HUES48 (cell line): Measurements from ENCODE around the gene MICAL3.
A peak's percentile ranks its signal among the peaks of the same experiment; 100 is the strongest.

ENCODE experiments used
- H3K27ac ChIP-seq: one replicate; pipeline ENCODE4 v1.7.0; 2013; ENCODE audit warnings: low read depth, low read length, inconsistent platforms
- H3K27me3 ChIP-seq: 2 replicates; pipeline ENCODE4 v1.6.1; 2013; ENCODE audit warnings: mild to moderate bottlenecking, low read length; ENCODE audit not compliant: control insufficient read depth, insufficient read depth
- H3K36me3 ChIP-seq: 2 replicates; pipeline ENCODE4 v1.6.1; 2013; ENCODE audit warnings: low read length; ENCODE audit not compliant: control insufficient read depth, insufficient read depth
- H3K4me1 ChIP-seq: 2 replicates; pipeline ENCODE4 v1.6.1; 2013; ENCODE audit warnings: mild to moderate bottlenecking, low read length; ENCODE audit not compliant: control insufficient read depth, insufficient read depth
- H3K4me3 ChIP-seq: 2 replicates; pipeline ENCODE4 v1.5.1; 2013; ENCODE audit warnings: mild to moderate bottlenecking, low read depth, low read length
- H3K9ac ChIP-seq: 2 replicates; pipeline ENCODE4 v1.6.1; 2013; ENCODE audit warnings: mild to moderate bottlenecking, low read depth, low read length, moderate library complexity
- H3K9me3 ChIP-seq: 2 replicates; pipeline ENCODE4 v1.6.1; 2013; ENCODE audit warnings: low read length; ENCODE audit not compliant: control insufficient read depth, insufficient read depth

Gene MICAL3

DNA sequence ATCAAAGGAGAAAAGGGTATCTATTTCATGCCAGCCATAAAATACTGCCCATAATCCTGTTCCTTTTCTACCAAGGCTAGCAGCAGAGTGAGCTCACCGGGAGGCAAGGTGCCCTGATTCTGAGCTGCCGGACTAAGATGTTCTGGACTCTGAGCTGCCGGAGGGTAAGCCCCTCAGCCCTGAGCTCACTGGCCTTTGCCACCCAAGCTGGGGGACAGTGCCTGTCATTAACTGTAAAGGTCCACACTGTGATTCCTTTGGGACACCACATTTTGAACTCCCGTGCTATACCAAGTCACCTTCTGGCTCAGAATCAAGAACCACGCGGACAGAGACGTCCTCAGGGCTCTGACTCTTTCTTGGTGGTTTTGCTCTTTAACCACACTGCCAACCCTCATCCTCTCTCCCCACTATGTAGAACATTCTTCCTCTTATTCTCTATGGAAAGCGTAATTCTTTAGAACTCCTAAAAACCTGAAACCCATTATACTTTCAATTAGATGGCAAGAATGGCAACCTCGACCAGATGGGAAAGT, 161.6 kb downstream of the MICAL3 start:
- no peak overlapping the region for H3K4me3 ChIP-seq
- no peak overlapping the region for H3K9ac ChIP-seq
- H3K27me3 ChIP-seq = no peaks in the 10 kb centered on the region
- no peaks in the 10 kb centered on the region for H3K9me3 ChIP-seq
- H3K27ac ChIP-seq = no peak overlapping the region
- H3K4me1 ChIP-seq = no peaks in the 10 kb centered on the region
- peaks cover 33% of the 10 kb centered on the region for H3K36me3 ChIP-seq

DNA sequence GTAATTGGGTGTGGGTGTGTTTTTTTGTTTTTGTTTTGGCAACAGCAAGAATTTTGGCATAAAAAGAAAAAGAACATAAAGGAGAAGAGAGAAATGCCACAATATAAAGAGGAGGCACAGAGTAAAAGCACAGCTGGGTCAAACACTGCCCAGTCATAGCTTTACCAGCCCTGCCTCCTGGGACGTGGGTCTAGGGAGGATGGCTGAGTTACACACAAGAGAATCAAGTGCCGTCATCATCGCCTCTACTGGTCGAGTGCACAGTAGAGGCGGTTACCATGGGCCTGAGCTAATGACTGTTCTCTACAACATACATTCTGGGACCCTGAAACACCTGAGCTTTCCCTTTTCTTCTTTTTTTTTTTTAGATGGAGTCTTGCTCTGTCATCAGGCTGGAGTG, 162.5 kb downstream of the MICAL3 start:
- Histone ChIP-seq H3K4me3 (no peak overlapping the region), H3K9me3 (no peaks in the 10 kb centered on the region), H3K36me3 (peaks cover 33% of the 10 kb centered on the region), H3K4me1 (no peaks in the 10 kb centered on the region), H3K27ac (no peak overlapping the region), H3K27me3 (no peaks in the 10 kb centered on the region), H3K9ac (no peak overlapping the region)

DNA sequence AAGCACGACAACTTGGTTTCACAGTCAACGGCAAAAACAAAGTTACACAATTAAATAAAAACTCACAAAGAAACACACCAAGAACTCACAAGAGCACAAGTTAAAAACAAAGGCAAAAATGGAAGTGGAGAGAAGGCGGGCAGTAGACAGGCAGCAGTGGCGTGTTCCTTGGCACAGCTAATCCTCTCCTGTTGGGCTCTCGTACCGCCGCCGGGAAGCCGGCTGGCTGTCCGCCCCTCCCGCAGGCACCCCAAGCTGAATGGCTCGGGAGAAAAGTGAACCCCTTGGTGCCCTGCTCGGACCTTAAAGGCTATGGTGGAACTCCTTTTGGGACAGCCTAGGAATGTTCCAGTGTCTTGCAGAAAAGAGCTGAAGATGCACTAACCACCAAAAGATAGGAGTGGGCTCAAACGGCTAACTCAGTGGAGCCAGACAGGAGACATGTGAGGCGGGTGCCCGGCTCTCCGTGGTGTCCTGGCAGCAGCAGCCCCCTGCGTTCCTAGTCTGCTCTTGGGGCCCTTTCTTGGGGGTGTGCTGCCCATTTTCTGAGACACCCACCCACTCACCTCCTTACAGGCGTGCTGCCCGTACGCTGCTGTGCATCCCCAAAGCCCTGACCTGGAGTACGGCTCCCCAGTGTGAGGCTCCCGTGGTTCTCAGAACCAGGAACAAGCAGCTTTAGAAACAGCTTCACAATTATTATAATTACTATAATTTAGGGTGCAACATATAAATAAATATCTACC, 164.0 kb downstream of the MICAL3 start:
- Histone ChIP-seq H3K36me3 (peaks cover 27% of the 10 kb centered on the region), H3K27me3 (no peaks in the 10 kb centered on the region), H3K27ac (no peak overlapping the region), H3K4me3 (no peak overlapping the region), H3K9ac (no peak overlapping the region), H3K9me3 (no peaks in the 10 kb centered on the region), H3K4me1 (no peaks in the 10 kb centered on the region)

DNA sequence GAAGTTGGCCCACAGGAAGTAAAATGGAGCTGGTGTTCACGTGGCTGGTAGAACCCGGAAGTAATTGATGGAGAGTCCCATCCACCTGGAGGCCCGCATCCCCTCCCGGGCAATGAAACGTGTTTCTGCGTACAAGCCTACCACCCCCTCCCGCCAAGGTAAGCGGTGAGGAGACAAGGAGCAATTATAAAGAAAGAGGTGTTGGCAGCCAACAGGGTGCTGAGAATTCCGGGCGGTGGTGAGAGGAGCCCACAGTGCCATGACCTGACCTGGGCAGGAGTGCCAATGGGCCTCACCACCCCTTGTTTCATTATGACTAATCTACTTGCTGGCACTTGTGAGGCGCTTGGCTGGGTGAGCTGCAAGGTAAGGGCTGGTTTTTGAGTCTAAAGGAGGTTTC, 166.3 kb downstream of the MICAL3 start:
- Histone ChIP-seq H3K4me1 (no peaks in the 10 kb centered on the region), H3K4me3 (no peak overlapping the region), H3K9ac (no peak overlapping the region), H3K27ac (no peak overlapping the region), H3K36me3 (peaks cover 4% of the 10 kb centered on the region; the same call in 1 of the 2 replicates), H3K27me3 (no peaks in the 10 kb centered on the region), H3K9me3 (no peaks in the 10 kb centered on the region)

DNA sequence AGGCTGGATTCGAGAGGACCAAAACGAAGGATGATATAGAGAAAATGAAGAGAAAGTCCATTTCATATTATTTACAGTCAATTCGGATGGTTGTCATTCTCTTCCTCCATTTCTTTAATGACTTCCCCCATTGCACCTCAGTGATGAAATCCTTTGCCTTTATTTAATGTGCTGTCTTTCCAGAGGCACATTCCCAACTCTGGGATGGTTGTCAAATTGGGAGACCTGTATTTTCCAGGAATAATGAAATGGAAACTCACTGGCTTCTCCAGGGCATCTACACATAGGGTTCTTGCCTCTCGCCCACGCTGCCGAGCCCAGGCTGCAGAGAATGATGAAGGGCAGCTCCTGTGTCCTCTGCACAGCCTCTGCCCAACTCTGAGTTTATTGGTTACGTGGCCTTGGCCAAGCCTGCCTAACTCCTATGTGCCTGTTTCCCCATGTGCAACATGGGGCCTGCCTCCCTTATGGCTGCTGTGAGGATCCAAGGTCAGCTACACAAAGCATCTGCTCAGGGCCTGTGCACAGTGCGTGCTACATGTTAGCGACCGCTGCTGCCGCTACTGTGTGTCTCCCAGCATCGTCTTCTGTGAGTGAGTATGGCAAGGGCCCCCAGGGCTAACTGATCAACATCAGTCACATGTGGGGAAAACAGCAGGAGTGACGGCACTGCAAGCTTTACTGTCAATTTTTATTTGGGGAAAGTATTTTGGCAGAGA, 168.6 kb downstream of the MICAL3 start:
- Histone ChIP-seq H3K36me3 (no peaks in the 10 kb centered on the region), H3K27me3 (no peaks in the 10 kb centered on the region), H3K9ac (no peak overlapping the region), H3K9me3 (no peaks in the 10 kb centered on the region), H3K4me1 (no peaks in the 10 kb centered on the region), H3K27ac (no peak overlapping the region), H3K4me3 (no peak overlapping the region)

DNA sequence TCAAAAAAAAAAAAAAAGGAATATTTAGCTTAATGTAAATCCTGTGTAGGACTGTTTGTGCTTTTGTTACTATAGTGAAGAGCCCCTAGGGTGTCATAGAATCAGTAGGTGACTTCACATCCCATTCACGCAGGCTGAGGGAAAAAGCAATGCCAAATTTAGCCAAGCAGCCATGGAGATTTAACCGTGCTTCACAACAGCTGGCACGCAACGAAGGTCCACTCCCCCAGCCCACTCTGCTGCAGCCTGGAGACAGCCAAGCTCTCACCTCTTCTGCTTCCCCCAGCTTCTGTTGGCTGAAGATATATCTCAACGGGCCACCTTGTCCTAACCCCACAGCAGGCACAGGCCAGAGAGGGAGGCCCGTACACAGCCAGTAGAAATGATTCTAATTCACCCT, 171.3 kb downstream of the MICAL3 start:
- Histone ChIP-seq H3K9ac (no peak overlapping the region), H3K4me1 (no peaks in the 10 kb centered on the region), H3K27me3 (no peaks in the 10 kb centered on the region), H3K36me3 (no peaks in the 10 kb centered on the region), H3K9me3 (no peaks in the 10 kb centered on the region), H3K27ac (no peak overlapping the region), H3K4me3 (no peak overlapping the region)

DNA sequence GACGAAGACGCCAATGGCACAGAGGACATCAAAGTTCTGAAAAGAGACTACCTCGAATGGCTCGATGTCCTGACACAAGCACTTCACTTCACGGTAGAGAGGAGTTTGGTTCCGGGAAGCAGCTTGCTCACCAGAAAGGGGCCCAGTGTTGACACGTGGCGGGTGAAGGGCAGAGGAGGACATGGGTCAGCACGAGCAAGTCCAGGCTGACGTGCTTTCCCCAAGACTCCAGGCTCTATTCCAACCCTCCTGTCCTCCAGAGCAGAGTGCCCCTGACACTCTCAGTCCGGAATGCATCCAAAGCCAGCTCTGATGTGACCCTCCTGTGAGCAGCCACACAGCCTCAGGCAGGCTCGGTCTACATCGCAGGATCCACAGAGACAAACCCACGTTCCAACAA, 172.6 kb downstream of the MICAL3 start:
- Histone ChIP-seq H3K27me3 (no peaks in the 10 kb centered on the region), H3K9ac (no peak overlapping the region), H3K36me3 (no peaks in the 10 kb centered on the region), H3K27ac (no peak overlapping the region), H3K4me3 (no peak overlapping the region), H3K9me3 (no peaks in the 10 kb centered on the region), H3K4me1 (no peaks in the 10 kb centered on the region)

DNA sequence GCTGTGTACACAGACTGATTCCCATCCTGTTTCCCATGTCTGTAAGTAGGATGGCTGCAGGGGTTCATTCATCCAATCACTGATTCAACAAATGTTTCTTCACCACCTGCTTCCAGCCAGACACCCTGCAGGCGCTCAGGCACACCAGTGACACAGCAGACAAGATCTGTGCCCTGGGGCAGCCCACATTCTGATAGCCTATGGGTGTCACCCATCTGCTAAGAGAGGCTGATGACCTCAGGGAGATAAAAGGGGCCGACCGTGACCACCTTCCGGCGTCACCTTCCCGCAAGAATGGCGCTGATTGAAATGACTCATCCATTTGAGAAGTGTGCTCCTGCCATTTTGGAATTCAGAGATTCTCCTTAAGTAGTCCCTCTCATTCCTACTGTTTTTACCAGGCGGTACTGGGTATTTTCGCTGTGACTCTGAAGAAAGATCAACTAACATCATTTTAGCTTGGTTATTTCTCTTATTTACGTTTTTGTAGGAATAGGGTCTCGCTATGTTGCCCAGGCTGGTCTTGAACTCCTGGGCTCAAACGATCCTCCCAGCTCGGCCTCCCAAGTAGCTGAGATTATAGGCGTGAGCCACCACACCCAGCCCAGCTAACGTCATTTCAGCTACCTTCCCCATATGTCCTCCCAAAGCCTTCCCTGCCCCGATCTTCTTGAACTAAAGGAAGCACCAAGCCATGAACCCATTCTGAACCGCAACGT, 176.8 kb downstream of the MICAL3 start:
- Histone ChIP-seq H3K36me3 (no peaks in the 10 kb centered on the region), H3K4me1 (no peaks in the 10 kb centered on the region), H3K9me3 (no peaks in the 10 kb centered on the region), H3K27ac (no peak overlapping the region), H3K4me3 (no peak overlapping the region), H3K27me3 (no peaks in the 10 kb centered on the region), H3K9ac (no peak overlapping the region)

DNA sequence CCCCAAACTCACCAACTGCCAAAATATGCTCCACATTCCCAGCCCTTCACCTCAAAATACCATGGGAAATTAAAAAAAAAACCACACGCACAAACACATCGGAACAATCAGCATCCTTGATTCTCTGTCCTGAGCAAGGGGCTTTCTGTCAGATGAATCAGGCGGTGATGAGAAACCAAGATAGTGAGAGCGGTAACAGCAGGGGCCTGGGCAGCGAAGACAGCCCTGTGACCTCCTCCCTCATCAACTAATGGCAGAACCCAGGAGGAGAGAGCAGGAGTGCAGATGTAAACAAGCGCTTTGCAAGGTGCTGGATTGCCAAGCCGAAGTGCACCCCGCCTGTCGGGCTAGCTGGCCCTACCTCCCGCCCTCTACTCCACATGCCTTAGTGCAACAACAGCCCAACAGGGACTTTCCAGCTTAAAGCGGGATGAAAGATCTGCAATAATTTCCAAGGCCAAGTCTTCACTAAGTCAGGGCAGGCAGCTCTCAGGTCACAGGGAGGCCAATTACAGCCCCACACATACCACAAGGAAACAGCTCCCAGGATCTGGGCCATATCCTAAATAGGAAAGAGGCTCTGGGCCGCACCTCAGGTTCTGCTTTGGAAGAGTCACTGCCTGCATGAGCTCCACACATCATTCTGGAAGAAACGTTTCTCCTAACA, 177.9 kb downstream of the MICAL3 start:
- H3K4me3 ChIP-seq = no peak overlapping the region
- H3K27ac ChIP-seq = peak overlapping the region; percentile 59
- no peaks in the 10 kb centered on the region for H3K4me1 ChIP-seq
- H3K36me3 ChIP-seq = no peaks in the 10 kb centered on the region
- H3K9ac ChIP-seq = no peak overlapping the region
- H3K9me3 ChIP-seq = no peaks in the 10 kb centered on the region
- no peaks in the 10 kb centered on the region for H3K27me3 ChIP-seq

DNA sequence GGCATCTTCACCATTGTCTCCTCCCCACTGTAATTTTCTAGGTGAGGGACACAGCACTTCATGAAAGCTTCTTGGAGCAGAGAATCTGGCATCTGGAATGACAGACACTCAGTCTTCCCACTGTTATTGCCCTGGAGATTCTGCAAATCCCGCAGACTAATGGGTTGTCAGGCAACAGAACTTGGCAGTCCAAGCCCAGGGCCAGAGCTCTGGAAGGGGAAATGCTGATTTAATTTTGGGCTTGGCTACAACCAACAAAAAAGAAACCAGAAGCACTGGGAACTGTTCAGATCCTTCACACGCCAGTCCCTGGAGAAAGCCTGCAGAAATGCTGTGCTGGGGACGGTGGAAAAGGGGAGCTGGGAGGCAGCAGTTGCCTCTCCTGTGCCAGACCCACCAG, 178.6 kb downstream of the MICAL3 start:
- Histone ChIP-seq H3K9ac (no peak overlapping the region), H3K9me3 (no peaks in the 10 kb centered on the region), H3K4me3 (no peak overlapping the region), H3K27me3 (no peaks in the 10 kb centered on the region), H3K36me3 (peaks cover 2% of the 10 kb centered on the region), H3K4me1 (no peaks in the 10 kb centered on the region), H3K27ac (no peak overlapping the region)
